Neural progenitor cell (in vitro differentiated cells): ENCODE results near the gene MGP.

ENCODE experiments used
- CTCF ChIP-seq: fragments of 200-600 bp; sonication (generic); IDR thresholded peaks from 2 replicates; pipeline ENCODE4 v1.5.1; 2017; ENCODE audit warnings: antibody characterized with exemption, mild to moderate bottlenecking
- EZH2 ChIP-seq: fragments of 200-600 bp; sonication (generic); IDR thresholded peaks from 2 replicates; pipeline ENCODE4 v1.6.1; 2017; ENCODE audit warnings: antibody characterized with exemption, mild to moderate bottlenecking, moderate library complexity

- TF ChIP-seq CTCF, result no peak
- TF ChIP-seq EZH2, result no peak
Observed at GRCh38 chr12:14923944-14924343, 38.3 kb upstream of the MGP start.
